Right lobe of liver (tissue), 4 donors: ENCODE results near the gene WFIKKN2.

Source experiments
- CTCF ChIP-seq, 4 donors: fragments of 200-600 bp in 3 of 4; fragments of 450-650 bp in 1 of 4; IDR thresholded peaks; one replicate each; pipeline versions ENCODE4 v1.5.1 to v1.8.0; 2016 to 2022; ENCODE audit warnings: antibody characterized with exemption in 4 of 4, mild to moderate bottlenecking in 2 of 4
- POLR2A ChIP-seq: fragments of 450-650 bp; IDR thresholded peaks from one replicate; pipeline ENCODE4 v1.6.1; 2017; ENCODE audit warnings: antibody characterized with exemption, mild to moderate bottlenecking
- donor health status: DM: no; HTN: no; CAD: no.
- donor health status: DM: no; HTN: no; CAD: no.
- donor health status: DM: no; HTN: yes; CAD: no.

GRCh38 chr17:50808413-50808812 is 27.0 kb upstream of the WFIKKN2 start:
- TF ChIP-seq CTCF (IDR thresholded peaks at IDR 0.05) (no peak), POLR2A (no peak)
